Testis (tissue), 3 donors: ENCODE measurements around the gene RCAN2. TPM values are rescaled to one million over a fixed set of nuclear protein-coding genes. Genes with fewer than 3 reads are reported as not detected.

ENCODE experiments used
- DNase-seq: peaks from one replicate; pipeline ENCODE4 v3.0.0-alpha.2; 2019
- H3K27ac ChIP-seq, 2 donors: fragments of 200-600 bp; sonication (generic); one replicate each; pipeline ENCODE4 v1.5.1; 2019
- H3K27me3 ChIP-seq: fragments of 200-600 bp; sonication (generic); one replicate; pipeline ENCODE4 v1.5.1; 2019
- H3K36me3 ChIP-seq: fragments of 200-600 bp; sonication (generic); one replicate; pipeline ENCODE4 v1.5.1; 2017; ENCODE audit warnings: low read depth; ENCODE audit errors: missing control alignments
- H3K4me1 ChIP-seq: fragments of 200-600 bp; sonication (generic); one replicate; pipeline ENCODE4 v1.5.1; 2019
- H3K4me3 ChIP-seq, 2 donors: fragments of 200-600 bp; sonication (generic); one replicate each; pipeline ENCODE4 v1.5.1; 2017 to 2019
- H3K9me3 ChIP-seq: fragments of 200-600 bp; sonication (generic); one replicate; pipeline ENCODE4 v1.5.1; 2017
- CTCF ChIP-seq, 3 experiments: fragments of 450-650 bp in 2 of 3; fragments of 200-600 bp in 1 of 3; sonication (generic) in 1 of 3; IDR thresholded peaks; one replicate each; pipeline ENCODE4 v1.5.1; 2016 to 2019; ENCODE audit warnings: antibody characterized with exemption in 3 of 3, mild to moderate bottlenecking in 2 of 3, moderate library complexity in 1 of 3
- POLR2A ChIP-seq: fragments of 450-650 bp; IDR thresholded peaks from one replicate; pipeline ENCODE4 v1.6.1; 2017; ENCODE audit warnings: antibody characterized with exemption, mild to moderate bottlenecking, moderate library complexity
- WGBS, 2 donors: methylation state at CpG; one replicate each; pipeline ENCODE4 v1.1.5; 2018; 5-methylcytosine and 5-hydroxymethylcytosine counted together
- intact Hi-C: fragments of 100-400 bp; cut with DNase I; formaldehyde crosslinking; loops from one replicate; pipeline ENCODE4 v1.15.1; 2023; ENCODE audit warnings: low total_unique reads
- polyA plus RNA-seq: library from polyadenylated mRNA; stranded (reverse); fragments of 350-450 nt; fragmentation: Illumina TruSeq; extraction: RNeasy Lipid Tissue Mini Kit (QIAGEN cat#74804); gene quantifications from one replicate; pipeline ENCODE4 v1.2.3, GENCODE V29; 2014; ENCODE audit warnings: low read depth, low replicate concordance; ENCODE audit not compliant: insufficient read depth
- total RNA-seq, 2 donors: library from RNA; depleted of rRNA; stranded (reverse); fragments of >200 nt; gene quantifications; one replicate each; pipeline ENCODE4 v1.2.3, GENCODE V29; 2016

The RCAN2 gene
- total and polyA plus RNA-seq, 3 donors from 2014 or later: 6.3 to 17.4 (median 7.1) TPM

DNA sequence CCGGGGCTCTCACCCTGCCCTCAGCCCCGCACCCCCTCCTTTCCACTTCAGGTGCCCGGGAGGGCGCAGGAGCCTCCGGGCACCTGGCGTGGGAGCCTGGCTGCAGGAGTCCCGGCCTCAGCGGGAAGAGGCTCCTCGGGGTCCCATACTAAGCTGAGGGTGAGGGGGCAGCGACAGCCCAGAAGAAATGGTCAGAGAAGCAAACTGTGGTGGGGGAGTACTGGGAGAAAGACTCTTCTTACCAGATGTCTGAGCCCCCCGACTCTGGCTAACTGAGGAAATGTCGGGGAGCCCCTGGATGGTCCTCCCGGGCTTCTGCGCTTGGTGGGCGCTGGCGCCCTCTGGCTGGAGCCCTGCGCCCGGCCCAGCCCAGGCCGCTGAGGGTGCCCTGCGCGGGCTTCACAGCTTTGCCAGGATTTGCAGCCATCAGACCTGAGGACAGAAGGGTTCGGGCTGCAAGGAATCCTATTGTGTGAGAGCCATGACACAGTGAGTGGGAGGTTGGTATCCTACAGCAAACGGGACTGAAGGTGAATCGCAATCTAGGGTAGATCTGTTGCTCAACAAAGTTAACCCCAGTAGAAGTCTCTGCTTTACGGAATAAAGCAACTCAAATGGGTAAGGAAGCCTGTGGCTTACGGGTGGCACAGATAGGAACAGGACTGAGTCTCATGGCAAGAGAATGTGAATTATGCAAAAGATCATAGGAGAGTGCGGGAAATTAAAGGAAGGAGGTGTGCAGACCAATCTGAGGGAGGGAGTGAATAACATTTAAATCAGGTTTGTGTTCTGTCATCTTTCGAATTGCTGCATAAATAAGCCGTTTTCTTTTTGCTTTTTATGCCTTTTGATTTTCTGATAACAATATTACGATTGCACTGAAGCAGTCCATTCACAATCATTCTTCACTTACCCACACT is 639 bp upstream of the RCAN2 start:
- Histone ChIP-seq H3K4me1 (no peaks in the 10 kb centered on the region), H3K9me3 (no peaks in the 10 kb centered on the region), H3K36me3 (no peaks in the 10 kb centered on the region), H3K4me3 (peak overlapping the region; percentile 69 to 83), H3K27me3 (no peaks in the 10 kb centered on the region), H3K27ac (peak overlapping the region; percentile 80 to 85)
- peak; percentile 69 for DNase-seq
- WGBS, 2 donors: 5 to 12% methylated on average over 14 to 30 of the region's 30 CpGs
- intact Hi-C loops: no loop called here
- no peak for TF ChIP-seq POLR2A
- peak; percentile 32 to 66 (median 38) for TF ChIP-seq CTCF (IDR thresholded peaks at IDR 0.05)

DNA sequence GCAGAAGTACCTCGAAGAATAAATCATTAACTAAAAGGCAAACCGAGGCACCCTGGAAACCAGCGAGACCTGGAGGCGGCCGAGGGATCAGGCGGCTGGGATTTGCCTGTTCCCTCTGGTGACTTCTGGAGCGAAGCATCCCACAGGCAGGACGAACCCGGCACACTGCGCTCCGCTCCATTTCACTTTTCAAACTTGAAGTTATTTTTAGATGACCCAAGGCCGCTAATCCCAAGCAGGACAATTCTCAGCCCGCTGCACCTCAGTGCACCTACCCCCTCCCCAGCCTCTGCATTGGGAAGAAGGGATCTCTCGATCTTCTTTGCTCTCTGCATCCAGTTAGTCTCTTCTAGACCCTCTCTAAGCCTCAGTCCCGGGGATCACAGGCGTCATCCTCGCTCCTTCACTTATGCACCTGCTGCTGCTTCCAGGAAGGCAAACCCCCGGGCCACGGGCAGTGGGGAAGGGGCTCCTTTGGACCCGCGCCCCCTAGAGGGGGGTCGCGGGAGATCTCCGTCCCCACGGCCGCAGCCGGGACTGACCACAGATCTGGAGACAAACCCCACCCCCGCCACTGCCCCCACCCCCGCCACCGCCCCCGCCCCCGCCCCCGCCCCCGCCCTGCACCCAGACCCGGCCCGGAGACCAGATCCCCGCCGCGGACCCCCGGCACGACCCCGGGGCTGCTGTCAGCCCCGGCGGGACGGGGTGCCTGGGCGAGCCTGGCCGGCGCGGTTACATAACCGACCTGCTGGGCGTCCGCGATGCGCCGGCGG is 636 bp downstream of the RCAN2 start:
- H3K36me3 ChIP-seq: no peaks in the 10 kb centered on the region
- DNase-seq: peak; percentile 50
- no peak for TF ChIP-seq POLR2A
- TF ChIP-seq CTCF (IDR thresholded peaks at IDR 0.05): peak in 1 of 3 experiments; percentile 19
- intact Hi-C loops: no loop called here
- H3K4me1 ChIP-seq: peaks cover 4% of the 10 kb centered on the region
- WGBS, 2 donors: 2 to 5% methylated on average over 27 to 30 of the region's 56 CpGs
- no peaks in the 10 kb centered on the region for H3K9me3 ChIP-seq
- H3K27me3 ChIP-seq: no peaks in the 10 kb centered on the region
- H3K4me3 ChIP-seq: peak overlapping the region; percentile 69 to 83
- H3K27ac ChIP-seq: peak overlapping the region; percentile 50 to 85

GRCh38 chr6:46486181-46486580 is 5.1 kb downstream of the RCAN2 start:
- TF ChIP-seq CTCF (IDR thresholded peaks at IDR 0.05) (no peak), POLR2A (no peak)
- H3K27me3 ChIP-seq: no peaks in the 10 kb centered on the region
- H3K36me3 ChIP-seq: no peaks in the 10 kb centered on the region
- 55 to 62% methylated on average over 3 of the region's 3 CpGs for WGBS, 2 donors
- H3K27ac ChIP-seq: no peak overlapping the region
- peaks cover 4% of the 10 kb centered on the region for H3K4me1 ChIP-seq
- DNase-seq: no peak
- H3K4me3 ChIP-seq: no peak overlapping the region
- intact Hi-C loops: no loop called here
- no peaks in the 10 kb centered on the region for H3K9me3 ChIP-seq

- Histone ChIP-seq H3K4me3 (no peak overlapping the region), H3K4me1 (peaks cover 4% of the 10 kb centered on the region), H3K36me3 (no peaks in the 10 kb centered on the region), H3K27ac (no peak overlapping the region), H3K27me3 (no peaks in the 10 kb centered on the region), H3K9me3 (no peaks in the 10 kb centered on the region)
- WGBS, 2 donors: 84 to 86% methylated on average over 6 of the region's 6 CpGs
- DNase-seq: no peak
- intact Hi-C loops: no loop called here
- TF ChIP-seq CTCF (IDR thresholded peaks at IDR 0.05) (no peak), POLR2A (no peak)
Observed at GRCh38 chr6:46484081-46484820, 7.0 kb downstream of the RCAN2 start.
